Thyroid gland (tissue), 4 donors: ENCODE data around the gene TDRD9. TPM values are rescaled to one million over a fixed set of nuclear protein-coding genes. Genes with fewer than 3 reads are reported as not detected.
A peak's percentile ranks its signal among the peaks of the same experiment; 100 is the strongest.

ENCODE experiments used
- DNase-seq, 2 donors: peaks; one replicate each; pipeline ENCODE4 v3.0.0-alpha.2; 2019
- H3K27ac ChIP-seq, 3 donors: fragments of 200-600 bp; sonication (generic); 1 replicate in 2 of 3; 2 replicates in 1 of 3; pipeline ENCODE4 v1.5.1; 2016 to 2019; ENCODE audit warnings: mild to moderate bottlenecking in 1 of 3, moderate library complexity in 1 of 3
- H3K27me3 ChIP-seq: fragments of 200-600 bp; sonication (generic); one replicate; pipeline ENCODE4 v1.5.1; 2019
- H3K36me3 ChIP-seq, 2 donors: fragments of 200-600 bp; sonication (generic); one replicate each; pipeline ENCODE4 v1.5.1; 2016 to 2019
- H3K4me1 ChIP-seq, 2 donors: fragments of 200-600 bp; sonication (generic); one replicate each; pipeline ENCODE4 v1.5.1; 2017 to 2019
- H3K4me3 ChIP-seq, 3 donors: fragments of 200-600 bp; sonication (generic); replicated peaks in 1 of 3; 1 replicate in 2 of 3; 2 replicates in 1 of 3; pipeline ENCODE4 v1.5.1; 2016; ENCODE audit warnings: mild to moderate bottlenecking in 1 of 3
- H3K9me3 ChIP-seq: fragments of 200-600 bp; sonication (generic); one replicate; pipeline ENCODE4 v1.5.1; 2017
- CTCF ChIP-seq, 6 experiments: fragments of 200-600 bp in 3 of 6; fragments of 450-650 bp in 3 of 6; sonication (generic) in 3 of 6; IDR thresholded peaks; one replicate each; pipeline ENCODE4 v1.5.1; 2016 to 2019; ENCODE audit warnings: antibody characterized with exemption in 6 of 6, mild to moderate bottlenecking in 2 of 6, inconsistent platforms in 1 of 6, moderate library complexity in 1 of 6
- POLR2A ChIP-seq, 2 donors: fragments of 450-650 bp; IDR thresholded peaks; one replicate each; pipeline ENCODE4 v1.6.1; 2017; ENCODE audit warnings: antibody characterized with exemption in 2 of 2, mild to moderate bottlenecking in 2 of 2, moderate library complexity in 1 of 2
- WGBS, 2 donors: methylation state at CpG; one replicate each; pipeline ENCODE4 v1.1.5; 2017; 5-methylcytosine and 5-hydroxymethylcytosine counted together
- intact Hi-C: fragments of 100-400 bp; cut with DNase I; formaldehyde crosslinking; loops from one replicate; pipeline ENCODE4 v1.15.1; 2023
- total RNA-seq, 4 donors: library from RNA; depleted of rRNA; stranded (reverse); fragments of >200 nt; gene quantifications; one replicate each; pipeline ENCODE4 v1.2.3, GENCODE V29; 2016

TDRD9 gene
- total RNA-seq, 4 donors from 2014 or later = 27.4 to 85.1 (median 50.0) TPM

DNA sequence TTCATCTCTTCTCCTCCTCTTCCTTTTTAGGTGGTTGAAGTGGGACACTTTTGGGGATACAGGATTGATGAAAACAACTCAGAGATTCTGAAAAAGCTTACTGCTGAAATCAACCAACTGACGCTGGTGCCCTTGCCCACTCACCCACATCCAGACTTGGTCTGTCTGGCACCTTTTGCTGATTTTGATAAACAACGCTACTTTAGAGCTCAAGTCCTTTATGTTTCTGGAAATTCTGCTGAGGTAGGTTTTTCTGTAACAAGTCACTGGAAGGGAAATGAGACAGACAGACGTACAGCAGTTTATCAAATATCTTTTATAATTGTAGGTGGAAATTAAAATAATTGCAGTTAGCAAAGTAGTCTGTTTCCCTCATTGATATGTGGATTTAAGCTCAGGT is 97.3 kb downstream of the TDRD9 start:
- Histone ChIP-seq H3K27me3 (no peaks in the 10 kb centered on the region), H3K9me3 (no peaks in the 10 kb centered on the region), H3K36me3 (no peaks in the 10 kb centered on the region), H3K27ac (peak overlapping the region; percentile 75 to 96 (median 82)), H3K4me3 (no peak overlapping the region), H3K4me1 (peaks cover 38 to 45% of the 10 kb centered on the region in 2 donors)
- TF ChIP-seq CTCF (IDR thresholded peaks at IDR 0.05) (no peak), POLR2A (IDR thresholded peaks at IDR 0.05) (no peak)
- peak; percentile 68 to 69 for DNase-seq
- WGBS, 2 donors = 25 to 43% methylated on average over 3 of the region's 3 CpGs
- intact Hi-C loops = no loop called here

DNA sequence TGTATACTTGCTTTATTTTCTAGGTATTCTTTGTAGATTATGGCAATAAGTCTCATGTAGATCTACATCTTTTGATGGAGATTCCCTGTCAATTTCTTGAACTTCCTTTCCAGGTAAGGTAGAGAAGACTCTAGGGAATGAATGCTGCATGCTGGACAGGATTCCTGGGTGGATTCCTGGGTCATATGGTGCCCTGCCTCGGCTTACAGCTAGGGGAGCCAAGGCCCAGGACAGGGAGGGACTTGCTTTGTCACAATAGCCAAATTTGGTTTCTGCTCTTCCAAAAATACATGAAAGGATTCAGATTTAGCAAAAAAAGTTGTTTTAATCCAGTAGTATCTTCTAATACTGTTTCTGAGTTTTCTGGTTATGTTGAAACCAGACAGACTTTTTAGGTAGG is 97.8 kb downstream of the TDRD9 start:
- peaks cover 39 to 41% of the 10 kb centered on the region in 2 donors for H3K4me1 ChIP-seq
- H3K27me3 ChIP-seq = no peaks in the 10 kb centered on the region
- no peaks in the 10 kb centered on the region for H3K36me3 ChIP-seq
- H3K27ac ChIP-seq = peak overlapping the region; percentile 75 to 96 (median 82)
- intact Hi-C loops = no loop called here
- 71% methylated on average over 1 of the region's 1 CpG for WGBS, 2 donors
- DNase-seq = no peak
- H3K9me3 ChIP-seq = no peaks in the 10 kb centered on the region
- TF ChIP-seq CTCF (IDR thresholded peaks at IDR 0.05) = peak in 2 of 6 experiments; percentile 12 to 24
- no peak for TF ChIP-seq POLR2A (IDR thresholded peaks at IDR 0.05)
- no peak overlapping the region for H3K4me3 ChIP-seq

GRCh38 chr14:104030958-104031357 is 102.7 kb downstream of the TDRD9 start:
- TF ChIP-seq POLR2A (IDR thresholded peaks at IDR 0.05) (no peak), CTCF (IDR thresholded peaks at IDR 0.05) (no peak)
- intact Hi-C loops = no loop called here
- no peaks in the 10 kb centered on the region for H3K9me3 ChIP-seq
- H3K4me3 ChIP-seq = no peak overlapping the region
- 14 to 20% methylated on average over 3 of the region's 3 CpGs for WGBS, 2 donors
- H3K27ac ChIP-seq = peak overlapping the region; percentile 81 to 96 (median 83)
- peaks cover 48 to 54% of the 10 kb centered on the region in 2 donors for H3K4me1 ChIP-seq
- DNase-seq = peak in 1 of 2 donors; percentile 55
- no peaks in the 10 kb centered on the region for H3K27me3 ChIP-seq
- H3K36me3 ChIP-seq = no peaks in the 10 kb centered on the region

DNA sequence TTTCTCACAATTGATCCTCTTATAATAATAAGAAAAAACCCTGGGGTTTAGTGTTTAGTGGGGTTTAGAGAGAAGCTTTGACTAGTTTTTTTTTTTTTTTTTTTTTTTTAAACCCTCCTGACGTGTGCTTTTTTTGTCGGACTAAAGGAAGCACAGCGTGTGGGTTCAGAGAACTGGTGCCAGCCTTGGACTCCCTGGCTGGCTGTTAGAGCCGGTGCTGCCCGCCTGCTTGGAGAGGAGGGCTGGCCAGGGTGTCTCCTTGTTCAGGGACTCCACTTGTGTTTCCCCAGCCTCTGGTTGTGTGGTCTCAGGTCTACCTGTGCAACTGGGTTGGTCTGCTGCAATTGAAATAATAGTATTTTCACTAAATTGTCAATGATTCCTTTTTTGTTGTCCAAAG is 103.1 kb downstream of the TDRD9 start:
- DNase-seq = peak; percentile 88 to 90
- peak overlapping the region; percentile 81 to 96 (median 83) for H3K27ac ChIP-seq
- H3K36me3 ChIP-seq = no peaks in the 10 kb centered on the region
- no peaks in the 10 kb centered on the region for H3K9me3 ChIP-seq
- H3K4me3 ChIP-seq = no peak overlapping the region
- TF ChIP-seq CTCF (IDR thresholded peaks at IDR 0.05) (no peak), POLR2A (IDR thresholded peaks at IDR 0.05) (peak in 1 of 2 donors; percentile 62)
- no peaks in the 10 kb centered on the region for H3K27me3 ChIP-seq
- 20 to 26% methylated on average over 5 of the region's 5 CpGs for WGBS, 2 donors
- intact Hi-C loops = no loop called here
- peaks cover 44 to 51% of the 10 kb centered on the region in 2 donors for H3K4me1 ChIP-seq

DNA sequence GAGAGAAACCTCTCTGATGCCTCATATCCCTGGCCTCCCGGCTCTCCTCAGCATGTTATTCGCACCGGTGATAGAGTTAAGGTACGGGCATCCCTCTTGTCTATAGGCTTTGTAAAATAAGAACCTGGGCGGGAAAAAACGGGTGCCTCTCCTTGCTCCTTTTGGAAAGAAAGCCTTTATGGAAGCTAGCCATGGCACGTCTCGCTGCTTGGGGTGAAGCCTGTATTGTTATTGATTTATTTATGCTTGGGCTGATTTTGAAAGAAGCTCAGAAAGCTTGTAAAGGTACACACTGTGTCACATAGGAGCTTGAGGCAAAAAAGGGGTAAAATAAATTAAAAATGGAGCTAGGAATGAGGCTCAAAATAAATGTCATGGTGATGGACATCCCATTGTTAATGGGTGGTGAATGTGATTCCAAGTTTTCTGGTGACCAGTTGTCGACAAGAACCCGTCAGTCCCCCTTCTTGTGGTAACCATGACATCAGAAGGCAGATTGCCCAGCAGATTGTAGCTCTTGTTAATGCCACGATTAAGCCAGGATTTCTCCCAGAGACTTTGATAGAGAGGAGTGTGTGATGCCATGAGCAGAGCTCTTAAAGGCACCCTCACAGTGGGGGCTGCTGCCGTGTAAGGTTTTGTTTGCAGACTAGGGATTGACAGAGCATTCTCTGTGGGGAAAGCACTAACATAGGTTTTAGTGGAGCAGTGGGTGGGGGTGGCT is 106.9 kb downstream of the TDRD9 start:
- H3K36me3 ChIP-seq = no peaks in the 10 kb centered on the region
- H3K4me3 ChIP-seq = no peak overlapping the region
- peak; percentile 74 to 80 for DNase-seq
- 63 to 67% methylated on average over 12 of the region's 12 CpGs for WGBS, 2 donors
- H3K27me3 ChIP-seq = no peaks in the 10 kb centered on the region
- TF ChIP-seq CTCF (IDR thresholded peaks at IDR 0.05) (no peak), POLR2A (IDR thresholded peaks at IDR 0.05) (peak in 1 of 2 donors; percentile 25)
- H3K27ac ChIP-seq = peak overlapping the region; percentile 47 to 68 (median 62)
- H3K9me3 ChIP-seq = no peaks in the 10 kb centered on the region
- H3K4me1 ChIP-seq = peaks cover 34 to 48% of the 10 kb centered on the region in 2 donors
- intact Hi-C loops = no loop called here
